Caco-2 (cell line): ENCODE data around the gene PIGU. TPM values are rescaled to one million over a fixed set of nuclear protein-coding genes. Genes with fewer than 3 reads are reported as not detected.

ENCODE experiments used
- BruUV-seq: library from RNA; stranded (reverse); fragments of 400-500 nt; replicated peaks from 2 replicates; lab custom pipeline; 2021; lab: Mats Ljungman, UMichigan
- CTCF ChIA-PET: fragments of 300-600 bp; sonication (Branson Sonifier 250); formaldehyde crosslinking; loops from one replicate; lab custom pipeline; 2022; ENCODE audit warnings: antibody characterized with exemption; lab: Charles Lee
- POLR2A ChIA-PET: fragments of 300-600 bp; sonication (Branson Sonifier 250); formaldehyde crosslinking; loops from one replicate; lab custom pipeline; 2022; ENCODE audit warnings: antibody characterized with exemption; lab: Charles Lee
- DNase-seq, 2 experiments: peaks; one replicate each; pipeline versions ENCODE4 v3.0.0 to v3.0.0-alpha.2; 2020 to 2022
- H3K27me3 ChIP-seq: replicated peaks from 2 replicates; pipeline ENCODE4 v1.6.0; 2011; ENCODE audit warnings: low read length; ENCODE audit not compliant: control insufficient read depth, insufficient read depth
- H3K36me3 ChIP-seq: 2 replicates; pipeline ENCODE4 v1.5.1; 2011; ENCODE audit warnings: low read length; ENCODE audit not compliant: control insufficient read depth, insufficient read depth
- H3K4me1 ChIP-seq: fragments of 250-450 bp; sonication (Bioruptor Pico); 2 replicates; pipeline ENCODE4 v1.5.1; 2020; ENCODE audit warnings: mild to moderate bottlenecking
- H3K4me3 ChIP-seq: 2 replicates; pipeline ENCODE4 v1.5.1; 2011; ENCODE audit warnings: low read depth, mild to moderate bottlenecking, control low read depth, low read length
- H3K9me3 ChIP-seq: fragments of 250-450 bp; sonication (Bioruptor Pico); 2 replicates; pipeline ENCODE4 v1.5.1; 2020; ENCODE audit warnings: mild to moderate bottlenecking, moderate library complexity
- H3K27ac Mint-ChIP-seq: one replicate; pipeline ENCODE4 v1.8.0; 2022; ENCODE audit warnings: mixed read lengths; ENCODE audit not compliant: unreplicated experiment
- H3K27me3 Mint-ChIP-seq: one replicate; pipeline ENCODE4 v1.8.0; 2022; ENCODE audit warnings: mixed read lengths; ENCODE audit not compliant: insufficient read depth, unreplicated experiment
- H3K36me3 Mint-ChIP-seq: one replicate; pipeline ENCODE4 v1.8.0; 2022; ENCODE audit warnings: mild to moderate bottlenecking, mixed read lengths; ENCODE audit not compliant: insufficient read depth, unreplicated experiment
- H3K4me1 Mint-ChIP-seq: one replicate; pipeline ENCODE4 v1.8.0; 2022; ENCODE audit warnings: low read depth, mixed read lengths; ENCODE audit not compliant: unreplicated experiment
- H3K4me3 Mint-ChIP-seq: one replicate; pipeline ENCODE4 v1.8.0; 2022; ENCODE audit warnings: mild to moderate bottlenecking, moderate library complexity, mixed read lengths; ENCODE audit not compliant: unreplicated experiment
- H3K9me3 Mint-ChIP-seq: one replicate; pipeline ENCODE4 v1.8.0; 2022; ENCODE audit warnings: mixed read lengths; ENCODE audit not compliant: unreplicated experiment
- intact Hi-C: fragments of 100-400 bp; cut with micrococcal nuclease; formaldehyde crosslinking; loops from one replicate; pipeline ENCODE4 v1.10.0; 2022; ENCODE audit not compliant: unreplicated experiment
- total RNA-seq: library from RNA; stranded (reverse); gene quantifications from 2 replicates; pipeline ENCODE4 v1.2.3, GENCODE V29; 2022
- TF ChIP-seq, protein P1 (sequence below), 2 experiments: fragments of 200-600 bp in 1 of 2; IDR thresholded peaks; 1 replicate in 1 of 2; 2 replicates in 1 of 2; pipeline versions ENCODE4 v1.5.1 to v1.8.0; 2011 to 2022; ENCODE audit warnings: antibody characterized with exemption in 1 of 2, control low read depth in 1 of 2, inconsistent platforms in 1 of 2, low read depth in 1 of 2, low read length in 1 of 2, mild to moderate bottlenecking in 1 of 2, moderate library complexity in 1 of 2; ENCODE audit not compliant: insufficient read depth in 1 of 2, severe bottlenecking in 1 of 2, unreplicated experiment in 1 of 2

Gene PIGU
- total RNA-seq, 1 experiment from 2014 or later: 61.7 TPM

GRCh38 chr20:34637245-34638038 lies 39.5 kb downstream of the PIGU start:
- Histone ChIP-seq H3K4me1 (peaks cover 24% of the 10 kb centered on the region), H3K27me3 (no peaks in the 10 kb centered on the region), H3K4me3 (no peak overlapping the region), H3K9me3 (no peaks in the 10 kb centered on the region), H3K36me3 (peaks cover 2% of the 10 kb centered on the region)
- Mint-ChIP-seq H3K36me3 (peaks cover 26% of the 10 kb centered on the region), H3K27me3 (no peaks in the 10 kb centered on the region), H3K4me3 (no peak overlapping the region), H3K27ac (no peak overlapping the region), H3K4me1 (peaks cover 24% of the 10 kb centered on the region), H3K9me3 (no peaks in the 10 kb centered on the region)
- intact Hi-C loops: no loop called here
- POLR2A ChIA-PET: no interaction called here
- no peak for DNase-seq
- CTCF ChIA-PET: interaction anchor here (0.5 to 0.7 kb wide), 2 partner anchors 273 to 1521 kb away, joined by 4 to 5 read pairs; no protein-coding TSS in a partner anchor
- TF ChIP-seq, protein P1, sequence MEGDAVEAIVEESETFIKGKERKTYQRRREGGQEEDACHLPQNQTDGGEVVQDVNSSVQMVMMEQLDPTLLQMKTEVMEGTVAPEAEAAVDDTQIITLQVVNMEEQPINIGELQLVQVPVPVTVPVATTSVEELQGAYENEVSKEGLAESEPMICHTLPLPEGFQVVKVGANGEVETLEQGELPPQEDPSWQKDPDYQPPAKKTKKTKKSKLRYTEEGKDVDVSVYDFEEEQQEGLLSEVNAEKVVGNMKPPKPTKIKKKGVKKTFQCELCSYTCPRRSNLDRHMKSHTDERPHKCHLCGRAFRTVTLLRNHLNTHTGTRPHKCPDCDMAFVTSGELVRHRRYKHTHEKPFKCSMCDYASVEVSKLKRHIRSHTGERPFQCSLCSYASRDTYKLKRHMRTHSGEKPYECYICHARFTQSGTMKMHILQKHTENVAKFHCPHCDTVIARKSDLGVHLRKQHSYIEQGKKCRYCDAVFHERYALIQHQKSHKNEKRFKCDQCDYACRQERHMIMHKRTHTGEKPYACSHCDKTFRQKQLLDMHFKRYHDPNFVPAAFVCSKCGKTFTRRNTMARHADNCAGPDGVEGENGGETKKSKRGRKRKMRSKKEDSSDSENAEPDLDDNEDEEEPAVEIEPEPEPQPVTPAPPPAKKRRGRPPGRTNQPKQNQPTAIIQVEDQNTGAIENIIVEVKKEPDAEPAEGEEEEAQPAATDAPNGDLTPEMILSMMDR (IDR thresholded peaks at IDR 0.05; ENCODE audit: insufficient read depth in 1 of 2, low read depth in 1 of 2, low read length in 1 of 2, severe bottlenecking in 1 of 2, unreplicated experiment in 1 of 2): no peak
- BruUV-seq: no TSS peak

DNA sequence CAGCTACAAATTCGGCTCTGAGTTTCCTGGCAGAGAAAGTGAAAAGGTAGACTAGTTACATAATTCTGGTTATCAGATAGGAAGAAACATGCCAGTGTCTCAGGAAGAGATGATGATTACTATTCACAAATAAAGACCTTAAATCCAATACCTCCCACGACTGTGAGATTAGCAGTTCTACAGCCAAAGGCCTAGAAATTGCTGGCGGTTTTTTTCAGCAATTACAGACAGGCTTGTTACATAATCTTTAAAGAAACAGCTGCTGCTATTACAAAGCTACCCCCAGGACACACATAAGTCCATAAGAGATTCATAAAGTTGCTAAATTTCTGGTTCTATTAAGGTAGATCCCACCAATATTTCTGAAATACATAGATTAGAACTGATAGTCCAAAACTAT lies 40.2 kb downstream of the PIGU start:
- H3K4me3 Mint-ChIP-seq: no peak overlapping the region
- H3K9me3 Mint-ChIP-seq: no peaks in the 10 kb centered on the region
- CTCF ChIA-PET: no interaction called here
- H3K27me3 ChIP-seq: no peaks in the 10 kb centered on the region
- no peaks in the 10 kb centered on the region for H3K27me3 Mint-ChIP-seq
- no TSS peak for BruUV-seq
- no peak overlapping the region for H3K4me3 ChIP-seq
- POLR2A ChIA-PET: interaction anchor here (0.6 kb wide), 1 partner anchor 54 kb away, joined by 3 read pairs; no protein-coding TSS in a partner anchor
- peaks cover 2% of the 10 kb centered on the region for H3K36me3 ChIP-seq
- peaks cover 28% of the 10 kb centered on the region for H3K36me3 Mint-ChIP-seq
- intact Hi-C loops: no loop called here
- DNase-seq: no peak
- peaks cover 26% of the 10 kb centered on the region for H3K4me1 Mint-ChIP-seq
- TF ChIP-seq, protein P1 (IDR thresholded peaks at IDR 0.05; ENCODE audit: insufficient read depth in 1 of 2, low read depth in 1 of 2, low read length in 1 of 2, severe bottlenecking in 1 of 2, unreplicated experiment in 1 of 2): no peak
- H3K9me3 ChIP-seq: no peaks in the 10 kb centered on the region
- H3K27ac Mint-ChIP-seq: no peak overlapping the region
- H3K4me1 ChIP-seq: peaks cover 24% of the 10 kb centered on the region

DNA sequence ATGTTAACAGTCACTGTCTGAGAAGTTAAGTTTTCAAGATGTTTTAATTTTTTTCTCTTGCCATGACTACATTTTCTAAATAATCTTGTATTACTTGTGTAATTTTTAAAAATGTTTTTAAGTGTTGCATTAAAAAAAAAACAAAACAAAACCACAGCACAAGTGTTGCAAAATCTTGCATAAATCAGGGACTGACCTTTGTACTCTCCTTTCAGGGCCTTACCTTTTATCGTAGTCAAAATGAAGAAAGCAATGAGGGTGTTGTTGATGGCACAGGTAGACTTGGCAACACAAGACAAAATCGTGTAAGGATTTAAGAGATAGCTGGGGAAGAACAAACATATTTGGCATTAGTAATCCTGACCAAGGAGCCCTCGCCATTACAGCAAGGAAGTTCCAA lies 42.5 kb downstream of the PIGU start:
- Mint-ChIP-seq H3K27me3 (no peaks in the 10 kb centered on the region), H3K36me3 (peaks cover 28% of the 10 kb centered on the region), H3K4me3 (no peak overlapping the region), H3K4me1 (peaks cover 26% of the 10 kb centered on the region), H3K27ac (peak overlapping the region; percentile 66), H3K9me3 (no peaks in the 10 kb centered on the region)
- Histone ChIP-seq H3K9me3 (no peaks in the 10 kb centered on the region), H3K4me3 (no peak overlapping the region), H3K4me1 (peaks cover 24% of the 10 kb centered on the region), H3K36me3 (peaks cover 2% of the 10 kb centered on the region), H3K27me3 (no peaks in the 10 kb centered on the region)
- TF ChIP-seq, protein P1 (IDR thresholded peaks at IDR 0.05; ENCODE audit: insufficient read depth in 1 of 2, low read depth in 1 of 2, low read length in 1 of 2, severe bottlenecking in 1 of 2, unreplicated experiment in 1 of 2): no peak
- CTCF ChIA-PET: interaction anchor here (0.7 kb wide), 2 partner anchors 94 to 245 kb away, joined by 3 read pairs; no protein-coding TSS in a partner anchor
- DNase-seq: peak in 1 of 2 experiments; percentile 41
- POLR2A ChIA-PET: interaction anchor here (0.6 kb wide), 1 partner anchor 43 kb away, joined by 3 read pairs; no protein-coding TSS in a partner anchor
- no TSS peak for BruUV-seq
- intact Hi-C loops: no loop called here
